Measurements from ENCODE around the gene RBM10. TPM values are rescaled to one million over a fixed set of nuclear protein-coding genes. Genes with fewer than 3 reads are reported as not detected.

RBM10 gene
- total RNA-seq, 3 donors from 2014 or later = 28.2 to 33.1 (median 31.0) TPM

DNA sequence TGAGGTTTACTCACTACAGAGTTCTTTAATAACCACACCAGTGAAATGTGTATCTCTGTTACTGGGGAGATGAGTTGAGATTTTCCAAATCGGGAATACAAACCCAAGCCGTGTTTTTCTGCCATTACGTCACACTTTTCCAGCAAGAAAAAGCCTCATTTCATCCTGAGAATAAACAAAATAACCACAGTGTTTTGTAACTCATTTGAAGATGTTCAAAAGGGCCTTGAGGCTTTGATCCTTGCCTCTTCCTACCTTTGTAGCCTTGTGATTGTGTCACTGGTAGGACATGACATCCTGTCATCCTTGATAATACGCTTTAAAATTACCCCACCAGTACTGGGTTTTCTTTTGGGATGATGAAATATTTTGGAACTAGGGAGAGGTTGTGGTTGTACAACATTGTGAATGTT is 90.7 kb downstream of the RBM10 start:
- H3K9me3 ChIP-seq = no peaks in the 10 kb centered on the region
- peak overlapping the region; percentile 44 to 96 for H3K27ac ChIP-seq
- DNase-seq (ENCODE audit: low spot score in 2 of 2) = no peak
- TF ChIP-seq, protein P1, sequence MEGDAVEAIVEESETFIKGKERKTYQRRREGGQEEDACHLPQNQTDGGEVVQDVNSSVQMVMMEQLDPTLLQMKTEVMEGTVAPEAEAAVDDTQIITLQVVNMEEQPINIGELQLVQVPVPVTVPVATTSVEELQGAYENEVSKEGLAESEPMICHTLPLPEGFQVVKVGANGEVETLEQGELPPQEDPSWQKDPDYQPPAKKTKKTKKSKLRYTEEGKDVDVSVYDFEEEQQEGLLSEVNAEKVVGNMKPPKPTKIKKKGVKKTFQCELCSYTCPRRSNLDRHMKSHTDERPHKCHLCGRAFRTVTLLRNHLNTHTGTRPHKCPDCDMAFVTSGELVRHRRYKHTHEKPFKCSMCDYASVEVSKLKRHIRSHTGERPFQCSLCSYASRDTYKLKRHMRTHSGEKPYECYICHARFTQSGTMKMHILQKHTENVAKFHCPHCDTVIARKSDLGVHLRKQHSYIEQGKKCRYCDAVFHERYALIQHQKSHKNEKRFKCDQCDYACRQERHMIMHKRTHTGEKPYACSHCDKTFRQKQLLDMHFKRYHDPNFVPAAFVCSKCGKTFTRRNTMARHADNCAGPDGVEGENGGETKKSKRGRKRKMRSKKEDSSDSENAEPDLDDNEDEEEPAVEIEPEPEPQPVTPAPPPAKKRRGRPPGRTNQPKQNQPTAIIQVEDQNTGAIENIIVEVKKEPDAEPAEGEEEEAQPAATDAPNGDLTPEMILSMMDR (IDR thresholded peaks at IDR 0.05) = no peak
- no peak for TF ChIP-seq POLR2A (IDR thresholded peaks at IDR 0.05)
- TF ChIP-seq POLR2AphosphoS5 (IDR thresholded peaks at IDR 0.05) = no peak
- peaks cover 0 to 56% of the 10 kb centered on the region in 2 donors for H3K27me3 ChIP-seq
- H3K4me3 ChIP-seq = peak overlapping the region in 1 of 3 donors; percentile 0
- no peaks in the 10 kb centered on the region for H3K4me1 ChIP-seq
- no peaks in the 10 kb centered on the region for H3K36me3 ChIP-seq
- intact Hi-C loops (cut with DNase I; ENCODE audit: low total_unique reads) = loop anchor here (5.0 kb wide), 1 partner anchor 77 kb away; no protein-coding TSS in a partner anchor

Other genes with a start within 250 kb of the RBM10 start
- 10 to 100 TPM in 2 of 3 donors, 1 to 10 TPM in 1; 7.5 to 20.8 (median 12.8) TPM for gene JADE3, start 232.8 kb upstream of the RBM10 start, total RNA-seq
- 1 to 10 TPM; 2.6 to 4.3 (median 3.8) TPM for gene RGN, start 66.8 kb upstream of the RBM10 start, total RNA-seq
- gene NDUFB11, start 519 bp upstream of the RBM10 start, total RNA-seq = 10 to 100 TPM; 49.3 to 61.0 (median 54.4) TPM
- gene UBA1, start 48.6 kb downstream of the RBM10 start, total RNA-seq = 100 to 1,000 TPM; 109 to 149 (median 141) TPM
- gene CDK16, start 73.5 kb downstream of the RBM10 start, total RNA-seq = 10 to 100 TPM; 65.9 to 80.2 (median 73.1) TPM
- gene USP11, start 87.8 kb downstream of the RBM10 start, total RNA-seq = 10 to 100 TPM; 21.3 to 42.0 (median 29.4) TPM
- gene ZNF157, start 225.4 kb downstream of the RBM10 start, total RNA-seq = under 1 TPM in 2 of 3 donors, not detected in 1; 0.29 to 0.33 TPM